PC-9 (cell line): ENCODE measurements around the gene ELP4. TPM values are rescaled to one million over a fixed set of nuclear protein-coding genes. Genes with fewer than 3 reads are reported as not detected.

Experiments used
- BruUV-seq: library from RNA; stranded (reverse); fragments of 400-500 nt; replicated peaks from 2 replicates; lab custom pipeline; 2021; lab: Mats Ljungman, UMichigan
- CTCF ChIA-PET: fragments of 300-600 bp; sonication (Branson Sonifier 250); formaldehyde crosslinking; loops from one replicate; lab custom pipeline; 2022; ENCODE audit warnings: antibody characterized with exemption; lab: Charles Lee
- POLR2A ChIA-PET: fragments of 300-600 bp; sonication (Branson Sonifier 250); formaldehyde crosslinking; loops from one replicate; lab custom pipeline; 2022; ENCODE audit warnings: antibody characterized with exemption; ENCODE audit not compliant: unreplicated experiment; lab: Charles Lee
- DNase-seq, 2 experiments: peaks; one replicate each; pipeline versions ENCODE4 v3.0.0 to v3.0.0-alpha.2; 2015 to 2022; ENCODE audit warnings: mixed read lengths in 1 of 2
- H2AFZ ChIP-seq: fragments of 200-600 bp; sonication (generic); 2 replicates; pipeline ENCODE4 v1.8.1; 2017; ENCODE audit warnings: antibody characterized with exemption
- H3F3A ChIP-seq: fragments of 200-600 bp; sonication (generic); 2 replicates; pipeline ENCODE4 v1.8.1; 2017; ENCODE audit warnings: antibody characterized with exemption, mild to moderate bottlenecking, low read depth; ENCODE audit not compliant: insufficient read depth
- H3K27ac ChIP-seq: fragments of 200-600 bp; sonication (generic); 2 replicates; pipeline ENCODE4 v1.6.1; 2016; ENCODE audit warnings: mixed run types
- H3K27me3 ChIP-seq: fragments of 200-600 bp; sonication (generic); 2 replicates; pipeline ENCODE4 v1.6.1; 2016; ENCODE audit warnings: low read depth, mixed run types; ENCODE audit not compliant: insufficient read depth
- H3K36me3 ChIP-seq: fragments of 200-600 bp; sonication (generic); 2 replicates; pipeline ENCODE4 v1.6.1; 2016; ENCODE audit warnings: low read depth, mixed run types
- H3K4me1 ChIP-seq: fragments of 200-600 bp; sonication (generic); replicated peaks from 2 replicates; pipeline ENCODE4 v1.6.1; 2016; ENCODE audit warnings: mixed run types; ENCODE audit not compliant: insufficient read depth
- H3K4me2 ChIP-seq: fragments of 200-600 bp; sonication (generic); 2 replicates; pipeline ENCODE4 v1.6.1; 2017; ENCODE audit warnings: mixed run types
- H3K4me3 ChIP-seq: fragments of 200-600 bp; sonication (generic); 2 replicates; pipeline ENCODE4 v1.6.1; 2016; ENCODE audit warnings: mixed run types
- H3K79me2 ChIP-seq: fragments of 200-600 bp; sonication (generic); 2 replicates; pipeline ENCODE4 v1.6.1; 2017; ENCODE audit warnings: low read depth, mixed run types
- H3K9me2 ChIP-seq: fragments of 200-600 bp; sonication (generic); 2 replicates; pipeline ENCODE4 v1.8.1; 2017; ENCODE audit warnings: mild to moderate bottlenecking; ENCODE audit not compliant: insufficient read depth
- H3K9me3 ChIP-seq: fragments of 200-600 bp; sonication (generic); 2 replicates; pipeline ENCODE4 v1.8.1; 2016; ENCODE audit warnings: low read depth; ENCODE audit not compliant: insufficient read depth
- H4K20me1 ChIP-seq: fragments of 200-600 bp; sonication (generic); 2 replicates; pipeline ENCODE4 v1.8.1; 2017; ENCODE audit not compliant: insufficient read depth
- CTCF ChIP-seq: fragments of 200-600 bp; sonication (generic); conservative IDR thresholded peaks from 2 replicates; pipeline ENCODE4 v1.6.1; 2017; ENCODE audit warnings: mixed run types, antibody characterized with exemption, mild to moderate bottlenecking, moderate library complexity
- EZH2 ChIP-seq: fragments of 200-600 bp; sonication (generic); IDR thresholded peaks from 2 replicates; pipeline ENCODE4 v1.8.0; 2017; ENCODE audit warnings: antibody characterized with exemption, low read depth
- intact Hi-C: fragments of 100-400 bp; cut with micrococcal nuclease; formaldehyde crosslinking; loops from one replicate; pipeline ENCODE4 v1.10.0; 2022; ENCODE audit not compliant: unreplicated experiment
- total RNA-seq: library from RNA; stranded (reverse); gene quantifications from 2 replicates; pipeline ENCODE4 v1.2.3, GENCODE V29; 2021

Gene ELP4
- total RNA-seq, 1 experiment from 2014 or later, result 20.5 TPM

GRCh38 chr11:31582697-31583096 lies 73.1 kb downstream of the ELP4 start:
- no peak for DNase-seq
- intact Hi-C loops, result no loop called here
- no TSS peak for BruUV-seq
- ChIA-PET CTCF (no interaction called here), POLR2A (no interaction called here)
- Histone ChIP-seq H3K4me1 (no peaks in the 10 kb centered on the region), H3K9me2 (no peaks in the 10 kb centered on the region), H3K9me3 (no peaks in the 10 kb centered on the region), H3K27ac (no peak overlapping the region), H3K27me3 (no peaks in the 10 kb centered on the region), H3K36me3 (no peaks in the 10 kb centered on the region), H2AFZ (no peak overlapping the region), H3F3A (no peaks in the 10 kb centered on the region), H3K79me2 (no peaks in the 10 kb centered on the region), H3K4me2 (no peak overlapping the region), H3K4me3 (no peak overlapping the region), H4K20me1 (no peaks in the 10 kb centered on the region)
- no peak for TF ChIP-seq CTCF
- no peak for TF ChIP-seq EZH2

GRCh38 chr11:31598454-31598853 lies 88.9 kb downstream of the ELP4 start:
- TF ChIP-seq CTCF (no peak), EZH2 (no peak)
- H3K27me3 ChIP-seq, result no peaks in the 10 kb centered on the region
- H3K4me1 ChIP-seq, result no peaks in the 10 kb centered on the region
- no peaks in the 10 kb centered on the region for H3K36me3 ChIP-seq
- no peak overlapping the region for H3K27ac ChIP-seq
- ChIA-PET CTCF (no interaction called here), POLR2A (no interaction called here)
- no peaks in the 10 kb centered on the region for H3K9me2 ChIP-seq
- H4K20me1 ChIP-seq, result no peaks in the 10 kb centered on the region
- H3K9me3 ChIP-seq, result no peaks in the 10 kb centered on the region
- no peak overlapping the region for H3K4me2 ChIP-seq
- intact Hi-C loops, result no loop called here
- H3K4me3 ChIP-seq, result no peak overlapping the region
- DNase-seq, result no peak
- no peaks in the 10 kb centered on the region for H3K79me2 ChIP-seq
- H3F3A ChIP-seq, result no peaks in the 10 kb centered on the region
- H2AFZ ChIP-seq, result no peak overlapping the region
- no TSS peak for BruUV-seq

- H3K4me1 ChIP-seq, result no peaks in the 10 kb centered on the region
- no peaks in the 10 kb centered on the region for H3F3A ChIP-seq
- no peaks in the 10 kb centered on the region for H3K9me2 ChIP-seq
- H3K27ac ChIP-seq, result no peak overlapping the region
- H4K20me1 ChIP-seq, result no peaks in the 10 kb centered on the region
- DNase-seq, result no peak
- no peak overlapping the region for H2AFZ ChIP-seq
- no peaks in the 10 kb centered on the region for H3K27me3 ChIP-seq
- BruUV-seq, result no TSS peak
- ChIA-PET CTCF (no interaction called here), POLR2A (no interaction called here)
- no peak overlapping the region for H3K4me3 ChIP-seq
- no peaks in the 10 kb centered on the region for H3K36me3 ChIP-seq
- H3K79me2 ChIP-seq, result no peaks in the 10 kb centered on the region
- H3K4me2 ChIP-seq, result no peak overlapping the region
- no peaks in the 10 kb centered on the region for H3K9me3 ChIP-seq
- intact Hi-C loops, result no loop called here
- TF ChIP-seq CTCF (no peak), EZH2 (no peak)
These were observed 92.2 kb downstream of the ELP4 start for GRCh38 chr11:31601635-31602282.
